Measurements from ENCODE around the gene C9orf72. TPM values are rescaled to one million over a fixed set of nuclear protein-coding genes. Genes with fewer than 3 reads are reported as not detected.

The C9orf72 gene
- total and polyA plus RNA-seq, 2 of the 13 experiments (the other 11 are each of a cell fraction or from before 2014, with no cell fraction given) = 3.1 to 5.9 TPM

DNA sequence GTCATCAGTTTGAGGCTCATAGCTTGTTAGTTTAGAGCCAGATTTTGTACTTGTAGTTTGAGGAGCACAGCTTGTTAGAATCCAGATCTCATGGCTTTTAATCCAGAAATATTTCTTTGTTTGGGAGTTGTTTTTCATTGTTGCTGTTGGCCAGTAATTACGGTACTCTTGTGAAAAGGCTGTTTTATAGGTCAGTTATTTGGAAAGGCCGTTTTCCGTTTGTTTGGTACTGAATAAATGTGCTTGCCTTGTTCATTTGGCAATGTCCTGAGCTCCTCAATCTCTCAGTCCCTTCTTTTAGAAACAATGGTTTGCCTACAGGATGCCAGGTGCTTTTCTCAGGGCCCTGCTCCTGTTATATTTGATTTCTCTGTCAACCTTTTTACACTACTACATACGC, 39.1 kb downstream of the C9orf72 start:
- Histone ChIP-seq H3K79me2 (ENCODE audit: insufficient read depth, low read length) (no peaks in the 10 kb centered on the region), H3K9ac (ENCODE audit: insufficient read depth, low read depth, low read length) (no peak overlapping the region), H2AFZ (ENCODE audit: low read length) (no peak overlapping the region), H3K4me3 (replicated peaks in 1 of 3; ENCODE audit: insufficient read depth in 1 of 3, low read depth in 2 of 3, low read length in 3 of 3) (no peak overlapping the region), H3K27me3 (ENCODE audit: control insufficient read depth in 1 of 2, insufficient read depth in 2 of 2, low read length in 2 of 2) (peaks cover 0 to 5% of the 10 kb centered on the region in 2 experiments; a peak in 2 of 5 replicates), H4K20me1 (ENCODE audit: insufficient read depth, low read length) (no peaks in the 10 kb centered on the region), H3K4me1 (ENCODE audit: insufficient read depth, low read length) (peaks cover 32% of the 10 kb centered on the region), H3K4me2 (ENCODE audit: low read depth, low read length) (no peak overlapping the region), H3K36me3 (replicated peaks in 1 of 2; ENCODE audit: control insufficient read depth in 1 of 2, insufficient read depth in 2 of 2, low read length in 2 of 2) (no peaks in the 10 kb centered on the region), H3K9me3 (ENCODE audit: low read length) (no peaks in the 10 kb centered on the region), H3K27ac (ENCODE audit: extremely low read length, insufficient read depth, low read length) (no peak overlapping the region)
- POLR2A ChIA-PET = no interaction called here
- WGBS (ENCODE audit: low lambda C conversion rate) = 60% methylated on average over 4 of the region's 4 CpGs
- BruUV-seq (replicated peaks) = no TSS peak
- FAIRE-seq (no peak), ATAC-seq (no peak), DNase-seq (ENCODE audit: low spot score) (no peak)
- TF ChIP-seq CCDC6 (CRISPR knock-in tag; IDR thresholded peaks at IDR 0.05) = no peak
- no peak for TF ChIP-seq ZNF225 (CRISPR knock-in tag; IDR thresholded peaks at IDR 0.05)
- TF ChIP-seq ZNF282 (IDR thresholded peaks at IDR 0.05; ENCODE audit: partially characterized antibody) = no peak
- TF ChIP-seq, protein P1, sequence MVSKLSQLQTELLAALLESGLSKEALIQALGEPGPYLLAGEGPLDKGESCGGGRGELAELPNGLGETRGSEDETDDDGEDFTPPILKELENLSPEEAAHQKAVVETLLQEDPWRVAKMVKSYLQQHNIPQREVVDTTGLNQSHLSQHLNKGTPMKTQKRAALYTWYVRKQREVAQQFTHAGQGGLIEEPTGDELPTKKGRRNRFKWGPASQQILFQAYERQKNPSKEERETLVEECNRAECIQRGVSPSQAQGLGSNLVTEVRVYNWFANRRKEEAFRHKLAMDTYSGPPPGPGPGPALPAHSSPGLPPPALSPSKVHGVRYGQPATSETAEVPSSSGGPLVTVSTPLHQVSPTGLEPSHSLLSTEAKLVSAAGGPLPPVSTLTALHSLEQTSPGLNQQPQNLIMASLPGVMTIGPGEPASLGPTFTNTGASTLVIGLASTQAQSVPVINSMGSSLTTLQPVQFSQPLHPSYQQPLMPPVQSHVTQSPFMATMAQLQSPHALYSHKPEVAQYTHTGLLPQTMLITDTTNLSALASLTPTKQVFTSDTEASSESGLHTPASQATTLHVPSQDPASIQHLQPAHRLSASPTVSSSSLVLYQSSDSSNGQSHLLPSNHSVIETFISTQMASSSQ (IDR thresholded peaks at IDR 0.05; ENCODE audit: low read depth) = no peak
- TF ChIP-seq, protein P1 (CRISPR knock-in tag; IDR thresholded peaks at IDR 0.05; ENCODE audit: borderline replicate concordance) = no peak
- TF ChIP-seq ZNF713 (CRISPR knock-in tag; IDR thresholded peaks at IDR 0.05) = no peak
- TF ChIP-seq NKX3-1 (CRISPR knock-in tag; IDR thresholded peaks at IDR 0.05) = no peak
- no peak for TF ChIP-seq ERF (CRISPR knock-in tag; IDR thresholded peaks at IDR 0.05)
- TF ChIP-seq ZNF562 (CRISPR knock-in tag; IDR thresholded peaks at IDR 0.05; ENCODE audit: borderline replicate concordance) = no peak
- TF ChIP-seq SNAI1 (CRISPR knock-in tag; IDR thresholded peaks at IDR 0.05; ENCODE audit: borderline replicate concordance) = no peak
- TF ChIP-seq TARDBP (CRISPR knock-in tag; IDR thresholded peaks at IDR 0.05) = no peak
- no peak for TF ChIP-seq ZSCAN21 (CRISPR knock-in tag; IDR thresholded peaks at IDR 0.05; ENCODE audit: borderline replicate concordance)
- TF ChIP-seq CHCHD3 (CRISPR knock-in tag; IDR thresholded peaks at IDR 0.05) = no peak
- TF ChIP-seq NBN (conservative IDR thresholded peaks at IDR 0.05) = no peak
- TF ChIP-seq, protein P2, sequence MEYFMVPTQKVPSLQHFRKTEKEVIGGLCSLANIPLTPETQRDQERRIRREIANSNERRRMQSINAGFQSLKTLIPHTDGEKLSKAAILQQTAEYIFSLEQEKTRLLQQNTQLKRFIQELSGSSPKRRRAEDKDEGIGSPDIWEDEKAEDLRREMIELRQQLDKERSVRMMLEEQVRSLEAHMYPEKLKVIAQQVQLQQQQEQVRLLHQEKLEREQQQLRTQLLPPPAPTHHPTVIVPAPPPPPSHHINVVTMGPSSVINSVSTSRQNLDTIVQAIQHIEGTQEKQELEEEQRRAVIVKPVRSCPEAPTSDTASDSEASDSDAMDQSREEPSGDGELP (IDR thresholded peaks at IDR 0.05; ENCODE audit: borderline replicate concordance, low read depth) = no peak
- TF ChIP-seq ZNF317 (CRISPR knock-in tag; IDR thresholded peaks at IDR 0.05) = no peak
- intact Hi-C loops (cut with micrococcal nuclease; ENCODE audit: unreplicated experiment) (no loop called here), in situ Hi-C loops (cut with HindIII; ENCODE audit: extremely low pct_ligation_motif_present, low pct_unique_long_range_greater_than_20kb) (no loop called here)
- CTCF ChIA-PET (ENCODE audit: low intra/inter-chr PET ratio, low total read pairs) = no interaction called here

Data from HepG2 (cell line).